ENCODE results near the gene MTERF4.

DNA sequence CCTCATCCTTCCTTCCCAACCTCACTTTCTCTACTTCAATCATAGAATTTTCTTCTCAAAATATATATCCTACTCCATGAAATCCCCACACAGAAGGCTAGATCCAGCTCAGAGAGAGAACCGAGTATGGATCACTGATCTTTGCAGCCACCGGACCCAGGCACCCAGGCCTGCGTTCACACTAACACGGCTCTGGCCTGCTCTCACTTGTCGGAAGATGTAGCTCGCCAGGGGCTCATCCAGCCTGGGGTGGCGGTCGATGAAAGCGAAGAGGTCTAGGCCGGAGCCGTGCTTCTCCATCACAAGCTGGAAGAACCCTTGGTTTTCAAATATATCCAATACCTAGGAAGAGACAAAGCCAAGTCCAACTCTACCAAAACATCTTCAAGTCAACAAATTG lies 12.7 kb upstream of the MTERF4 start:
- TF ChIP-seq, protein P1, sequence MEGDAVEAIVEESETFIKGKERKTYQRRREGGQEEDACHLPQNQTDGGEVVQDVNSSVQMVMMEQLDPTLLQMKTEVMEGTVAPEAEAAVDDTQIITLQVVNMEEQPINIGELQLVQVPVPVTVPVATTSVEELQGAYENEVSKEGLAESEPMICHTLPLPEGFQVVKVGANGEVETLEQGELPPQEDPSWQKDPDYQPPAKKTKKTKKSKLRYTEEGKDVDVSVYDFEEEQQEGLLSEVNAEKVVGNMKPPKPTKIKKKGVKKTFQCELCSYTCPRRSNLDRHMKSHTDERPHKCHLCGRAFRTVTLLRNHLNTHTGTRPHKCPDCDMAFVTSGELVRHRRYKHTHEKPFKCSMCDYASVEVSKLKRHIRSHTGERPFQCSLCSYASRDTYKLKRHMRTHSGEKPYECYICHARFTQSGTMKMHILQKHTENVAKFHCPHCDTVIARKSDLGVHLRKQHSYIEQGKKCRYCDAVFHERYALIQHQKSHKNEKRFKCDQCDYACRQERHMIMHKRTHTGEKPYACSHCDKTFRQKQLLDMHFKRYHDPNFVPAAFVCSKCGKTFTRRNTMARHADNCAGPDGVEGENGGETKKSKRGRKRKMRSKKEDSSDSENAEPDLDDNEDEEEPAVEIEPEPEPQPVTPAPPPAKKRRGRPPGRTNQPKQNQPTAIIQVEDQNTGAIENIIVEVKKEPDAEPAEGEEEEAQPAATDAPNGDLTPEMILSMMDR (IDR thresholded peaks at IDR 0.05): no peak
- TF ChIP-seq BHLHE40 (IDR thresholded peaks at IDR 0.05; ENCODE audit: low read depth, low read length): no peak
- TF ChIP-seq POLR2A (IDR thresholded peaks at IDR 0.05; ENCODE audit: low read length): no peak
- TF ChIP-seq, protein P2, sequence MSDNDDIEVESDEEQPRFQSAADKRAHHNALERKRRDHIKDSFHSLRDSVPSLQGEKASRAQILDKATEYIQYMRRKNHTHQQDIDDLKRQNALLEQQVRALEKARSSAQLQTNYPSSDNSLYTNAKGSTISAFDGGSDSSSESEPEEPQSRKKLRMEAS (IDR thresholded peaks at IDR 0.05): no peak
- TF ChIP-seq, protein P3, sequence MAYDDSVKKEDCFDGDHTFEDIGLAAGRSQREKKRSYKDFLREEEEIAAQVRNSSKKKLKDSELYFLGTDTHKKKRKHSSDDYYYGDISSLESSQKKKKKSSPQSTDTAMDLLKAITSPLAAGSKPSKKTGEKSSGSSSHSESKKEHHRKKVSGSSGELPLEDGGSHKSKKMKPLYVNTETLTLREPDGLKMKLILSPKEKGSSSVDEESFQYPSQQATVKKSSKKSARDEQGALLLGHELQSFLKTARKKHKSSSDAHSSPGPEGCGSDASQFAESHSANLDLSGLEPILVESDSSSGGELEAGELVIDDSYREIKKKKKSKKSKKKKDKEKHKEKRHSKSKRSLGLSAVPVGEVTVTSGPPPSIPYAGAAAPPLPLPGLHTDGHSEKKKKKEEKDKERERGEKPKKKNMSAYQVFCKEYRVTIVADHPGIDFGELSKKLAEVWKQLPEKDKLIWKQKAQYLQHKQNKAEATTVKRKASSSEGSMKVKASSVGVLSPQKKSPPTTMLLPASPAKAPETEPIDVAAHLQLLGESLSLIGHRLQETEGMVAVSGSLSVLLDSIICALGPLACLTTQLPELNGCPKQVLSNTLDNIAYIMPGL (CRISPR knock-in tag; IDR thresholded peaks at IDR 0.05; ENCODE audit: borderline replicate concordance): no peak
- TF ChIP-seq, protein P4, sequence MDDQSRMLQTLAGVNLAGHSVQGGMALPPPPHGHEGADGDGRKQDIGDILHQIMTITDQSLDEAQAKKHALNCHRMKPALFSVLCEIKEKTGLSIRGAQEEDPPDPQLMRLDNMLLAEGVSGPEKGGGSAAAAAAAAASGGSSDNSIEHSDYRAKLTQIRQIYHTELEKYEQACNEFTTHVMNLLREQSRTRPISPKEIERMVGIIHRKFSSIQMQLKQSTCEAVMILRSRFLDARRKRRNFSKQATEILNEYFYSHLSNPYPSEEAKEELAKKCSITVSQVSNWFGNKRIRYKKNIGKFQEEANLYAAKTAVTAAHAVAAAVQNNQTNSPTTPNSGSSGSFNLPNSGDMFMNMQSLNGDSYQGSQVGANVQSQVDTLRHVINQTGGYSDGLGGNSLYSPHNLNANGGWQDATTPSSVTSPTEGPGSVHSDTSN (IDR thresholded peaks at IDR 0.05): no peak
- no peak for TF ChIP-seq CEBPB (IDR thresholded peaks at IDR 0.05)
- TF ChIP-seq, protein P5, sequence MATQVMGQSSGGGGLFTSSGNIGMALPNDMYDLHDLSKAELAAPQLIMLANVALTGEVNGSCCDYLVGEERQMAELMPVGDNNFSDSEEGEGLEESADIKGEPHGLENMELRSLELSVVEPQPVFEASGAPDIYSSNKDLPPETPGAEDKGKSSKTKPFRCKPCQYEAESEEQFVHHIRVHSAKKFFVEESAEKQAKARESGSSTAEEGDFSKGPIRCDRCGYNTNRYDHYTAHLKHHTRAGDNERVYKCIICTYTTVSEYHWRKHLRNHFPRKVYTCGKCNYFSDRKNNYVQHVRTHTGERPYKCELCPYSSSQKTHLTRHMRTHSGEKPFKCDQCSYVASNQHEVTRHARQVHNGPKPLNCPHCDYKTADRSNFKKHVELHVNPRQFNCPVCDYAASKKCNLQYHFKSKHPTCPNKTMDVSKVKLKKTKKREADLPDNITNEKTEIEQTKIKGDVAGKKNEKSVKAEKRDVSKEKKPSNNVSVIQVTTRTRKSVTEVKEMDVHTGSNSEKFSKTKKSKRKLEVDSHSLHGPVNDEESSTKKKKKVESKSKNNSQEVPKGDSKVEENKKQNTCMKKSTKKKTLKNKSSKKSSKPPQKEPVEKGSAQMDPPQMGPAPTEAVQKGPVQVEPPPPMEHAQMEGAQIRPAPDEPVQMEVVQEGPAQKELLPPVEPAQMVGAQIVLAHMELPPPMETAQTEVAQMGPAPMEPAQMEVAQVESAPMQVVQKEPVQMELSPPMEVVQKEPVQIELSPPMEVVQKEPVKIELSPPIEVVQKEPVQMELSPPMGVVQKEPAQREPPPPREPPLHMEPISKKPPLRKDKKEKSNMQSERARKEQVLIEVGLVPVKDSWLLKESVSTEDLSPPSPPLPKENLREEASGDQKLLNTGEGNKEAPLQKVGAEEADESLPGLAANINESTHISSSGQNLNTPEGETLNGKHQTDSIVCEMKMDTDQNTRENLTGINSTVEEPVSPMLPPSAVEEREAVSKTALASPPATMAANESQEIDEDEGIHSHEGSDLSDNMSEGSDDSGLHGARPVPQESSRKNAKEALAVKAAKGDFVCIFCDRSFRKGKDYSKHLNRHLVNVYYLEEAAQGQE (IDR thresholded peaks at IDR 0.05): no peak
- no peak for TF ChIP-seq RNF2 (IDR thresholded peaks at IDR 0.05; ENCODE audit: borderline replicate concordance, low read depth)
- no peak for TF ChIP-seq CBX2 (IDR thresholded peaks at IDR 0.05; ENCODE audit: borderline replicate concordance, low read depth)
- no peak for TF ChIP-seq JUN (IDR thresholded peaks at IDR 0.05)
- no peak for TF ChIP-seq KDM5A (IDR thresholded peaks at IDR 0.05)
- TF ChIP-seq, protein P6, sequence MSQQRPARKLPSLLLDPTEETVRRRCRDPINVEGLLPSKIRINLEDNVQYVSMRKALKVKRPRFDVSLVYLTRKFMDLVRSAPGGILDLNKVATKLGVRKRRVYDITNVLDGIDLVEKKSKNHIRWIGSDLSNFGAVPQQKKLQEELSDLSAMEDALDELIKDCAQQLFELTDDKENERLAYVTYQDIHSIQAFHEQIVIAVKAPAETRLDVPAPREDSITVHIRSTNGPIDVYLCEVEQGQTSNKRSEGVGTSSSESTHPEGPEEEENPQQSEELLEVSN (IDR thresholded peaks at IDR 0.05; ENCODE audit: borderline replicate concordance, low read depth): no peak
- TF ChIP-seq, protein P7, sequence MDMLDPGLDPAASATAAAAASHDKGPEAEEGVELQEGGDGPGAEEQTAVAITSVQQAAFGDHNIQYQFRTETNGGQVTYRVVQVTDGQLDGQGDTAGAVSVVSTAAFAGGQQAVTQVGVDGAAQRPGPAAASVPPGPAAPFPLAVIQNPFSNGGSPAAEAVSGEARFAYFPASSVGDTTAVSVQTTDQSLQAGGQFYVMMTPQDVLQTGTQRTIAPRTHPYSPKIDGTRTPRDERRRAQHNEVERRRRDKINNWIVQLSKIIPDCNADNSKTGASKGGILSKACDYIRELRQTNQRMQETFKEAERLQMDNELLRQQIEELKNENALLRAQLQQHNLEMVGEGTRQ (IDR thresholded peaks at IDR 0.05): no peak
